Panc1 (cell line): ENCODE results near the gene RIC1. TPM values are rescaled to one million over a fixed set of nuclear protein-coding genes. Genes with fewer than 3 reads are reported as not detected.

Experiments
- ATAC-seq: fragments of 200-7000 bp; cut with Tn5 transposase; 2 replicates; pipeline ENCODE4 v1.9.1; 2020; ENCODE audit warnings: mild to moderate bottlenecking, moderate library complexity
- BruUV-seq: library from RNA; stranded (reverse); fragments of 400-500 nt; replicated peaks from 2 replicates; lab custom pipeline; 2021; lab: Mats Ljungman, UMichigan
- CTCF ChIA-PET: fragments of 300-600 bp; sonication (Branson Sonifier 250); formaldehyde crosslinking; loops from one replicate; lab custom pipeline; 2022; ENCODE audit warnings: antibody characterized with exemption; lab: Charles Lee
- POLR2A ChIA-PET: fragments of 300-600 bp; sonication (Branson Sonifier 250); formaldehyde crosslinking; loops from one replicate; lab custom pipeline; 2022; ENCODE audit warnings: antibody characterized with exemption; lab: Charles Lee
- DNase-seq: peaks from one replicate; pipeline ENCODE4 v3.0.0-alpha.2; 2010; ENCODE audit warnings: low read depth, low spot score
- H3K27ac ChIP-seq: 2 replicates; pipeline ENCODE4 v1.5.1; 2011; ENCODE audit warnings: mild to moderate bottlenecking, low read length, inconsistent platforms
- H3K27me3 ChIP-seq: fragments of 200-500 bp; sonication (Bioruptor generic); 2 replicates; pipeline ENCODE4 v1.6.0; 2014; ENCODE audit warnings: low read length, inconsistent platforms; ENCODE audit not compliant: control insufficient read depth, insufficient read depth
- H3K36me3 ChIP-seq: fragments of 200-500 bp; sonication (Bioruptor generic); 2 replicates; pipeline ENCODE4 v1.5.1; 2014; ENCODE audit warnings: inconsistent platforms, mild to moderate bottlenecking, low read length, moderate library complexity; ENCODE audit not compliant: control insufficient read depth, insufficient read depth
- H3K4me1 ChIP-seq: 2 replicates; pipeline ENCODE4 v1.5.1; 2011; ENCODE audit warnings: inconsistent platforms, mild to moderate bottlenecking, low read length, moderate library complexity; ENCODE audit not compliant: control insufficient read depth, insufficient read depth
- H3K4me3 ChIP-seq, 2 experiments: 2 replicates each; pipeline ENCODE4 v1.5.1; 2011 to 2012; ENCODE audit warnings: low read depth in 2 of 2, low read length in 2 of 2, mild to moderate bottlenecking in 2 of 2, inconsistent platforms in 1 of 2, moderate library complexity in 1 of 2
- H3K9me3 ChIP-seq: fragments of 200-500 bp; sonication (Bioruptor generic); 2 replicates; pipeline ENCODE4 v1.5.1; 2014; ENCODE audit warnings: low read depth, mild to moderate bottlenecking, inconsistent platforms, low read length, moderate library complexity; ENCODE audit not compliant: control insufficient read depth, insufficient read depth
- POLR2AphosphoS5 ChIP-seq: IDR thresholded peaks from 2 replicates; pipeline ENCODE4 v1.6.1; 2012; ENCODE audit warnings: mild to moderate bottlenecking, low read depth, low read length, moderate library complexity
- SIN3A ChIP-seq: IDR thresholded peaks from 2 replicates; pipeline ENCODE4 v1.6.1; 2012; ENCODE audit warnings: low read depth, mild to moderate bottlenecking, low read length, moderate library complexity, borderline replicate concordance; ENCODE audit not compliant: insufficient read depth
- TCF7L2 ChIP-seq: IDR thresholded peaks from 2 replicates; pipeline ENCODE4 v1.6.1; 2011; ENCODE audit warnings: mild to moderate bottlenecking, low read depth, low read length, inconsistent platforms
- in situ Hi-C: cut with HindIII; loops from 2 replicates; pipeline ENCODE4 v1.10.0; 2016; ENCODE audit warnings: low sequenced_read_pairs, low pct_unique_long_range_greater_than_20kb
- intact Hi-C: fragments of 100-400 bp; cut with micrococcal nuclease; formaldehyde crosslinking; loops from one replicate; pipeline ENCODE4 v1.10.0; 2022; ENCODE audit not compliant: unreplicated experiment
- total RNA-seq: library from RNA; stranded (reverse); gene quantifications from one replicate; pipeline ENCODE4 v1.2.1, GENCODE V29; 2021; ENCODE audit not compliant: unreplicated experiment
- TF ChIP-seq, protein P1 (sequence below), 2 experiments: IDR thresholded peaks; 2 replicates each; pipeline ENCODE4 v1.6.1; 2011 to 2012; ENCODE audit warnings: low read depth in 2 of 2, control low read depth in 1 of 2, low read length in 1 of 2, mild to moderate bottlenecking in 1 of 2, moderate library complexity in 1 of 2; ENCODE audit not compliant: insufficient read depth in 1 of 2
- TF ChIP-seq, protein P2 (sequence below): fragments of 450-650 bp; IDR thresholded peaks from 2 replicates; pipeline ENCODE4 v1.5.1; 2017; ENCODE audit warnings: mild to moderate bottlenecking

Gene RIC1
- total RNA-seq, 1 experiment from 2014 or later = 7.0 TPM

DNA sequence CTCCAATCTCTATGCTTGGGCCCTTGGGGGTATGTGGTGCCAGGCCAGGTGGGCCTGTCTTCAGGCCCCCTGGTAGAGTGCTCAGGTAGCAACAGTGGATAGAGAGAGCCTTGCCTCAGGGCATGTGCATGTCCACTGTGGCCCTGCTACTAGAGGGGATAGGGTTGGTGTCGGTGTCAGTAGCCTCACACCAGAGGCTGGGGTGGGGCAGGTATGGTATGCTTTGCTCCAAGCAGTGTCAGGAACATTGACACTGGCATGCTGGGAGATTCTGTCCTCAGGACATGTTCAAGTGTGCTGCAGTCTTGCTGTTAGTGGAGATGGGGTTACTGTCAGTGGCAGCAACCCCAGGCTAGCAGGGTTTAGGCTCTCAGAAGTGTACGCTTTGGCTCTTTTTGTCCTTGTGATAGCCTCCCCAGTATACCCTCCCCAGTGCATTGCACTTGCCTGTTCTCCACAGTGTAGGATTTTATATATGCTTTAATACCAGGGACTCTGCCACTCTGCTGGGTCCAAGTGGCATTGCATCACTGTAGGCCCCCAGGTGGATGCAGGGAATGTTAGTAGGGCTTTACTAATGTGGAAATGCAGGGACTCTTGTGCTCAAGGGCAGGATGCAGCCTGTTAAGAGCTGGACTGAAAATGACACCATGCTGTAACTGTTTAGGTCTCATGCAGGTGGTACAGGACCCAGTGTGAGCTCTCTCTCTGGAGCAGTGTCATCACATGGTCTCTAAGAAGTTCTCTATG is 21.6 kb downstream of the RIC1 start:
- Histone ChIP-seq H3K27ac (no peak overlapping the region), H3K9me3 (no peaks in the 10 kb centered on the region), H3K27me3 (no peaks in the 10 kb centered on the region), H3K36me3 (no peaks in the 10 kb centered on the region), H3K4me1 (no peaks in the 10 kb centered on the region; the same call in 1 of the 2 replicates), H3K4me3 (no peak overlapping the region)
- no peak for TF ChIP-seq SIN3A
- TF ChIP-seq, protein P1, sequence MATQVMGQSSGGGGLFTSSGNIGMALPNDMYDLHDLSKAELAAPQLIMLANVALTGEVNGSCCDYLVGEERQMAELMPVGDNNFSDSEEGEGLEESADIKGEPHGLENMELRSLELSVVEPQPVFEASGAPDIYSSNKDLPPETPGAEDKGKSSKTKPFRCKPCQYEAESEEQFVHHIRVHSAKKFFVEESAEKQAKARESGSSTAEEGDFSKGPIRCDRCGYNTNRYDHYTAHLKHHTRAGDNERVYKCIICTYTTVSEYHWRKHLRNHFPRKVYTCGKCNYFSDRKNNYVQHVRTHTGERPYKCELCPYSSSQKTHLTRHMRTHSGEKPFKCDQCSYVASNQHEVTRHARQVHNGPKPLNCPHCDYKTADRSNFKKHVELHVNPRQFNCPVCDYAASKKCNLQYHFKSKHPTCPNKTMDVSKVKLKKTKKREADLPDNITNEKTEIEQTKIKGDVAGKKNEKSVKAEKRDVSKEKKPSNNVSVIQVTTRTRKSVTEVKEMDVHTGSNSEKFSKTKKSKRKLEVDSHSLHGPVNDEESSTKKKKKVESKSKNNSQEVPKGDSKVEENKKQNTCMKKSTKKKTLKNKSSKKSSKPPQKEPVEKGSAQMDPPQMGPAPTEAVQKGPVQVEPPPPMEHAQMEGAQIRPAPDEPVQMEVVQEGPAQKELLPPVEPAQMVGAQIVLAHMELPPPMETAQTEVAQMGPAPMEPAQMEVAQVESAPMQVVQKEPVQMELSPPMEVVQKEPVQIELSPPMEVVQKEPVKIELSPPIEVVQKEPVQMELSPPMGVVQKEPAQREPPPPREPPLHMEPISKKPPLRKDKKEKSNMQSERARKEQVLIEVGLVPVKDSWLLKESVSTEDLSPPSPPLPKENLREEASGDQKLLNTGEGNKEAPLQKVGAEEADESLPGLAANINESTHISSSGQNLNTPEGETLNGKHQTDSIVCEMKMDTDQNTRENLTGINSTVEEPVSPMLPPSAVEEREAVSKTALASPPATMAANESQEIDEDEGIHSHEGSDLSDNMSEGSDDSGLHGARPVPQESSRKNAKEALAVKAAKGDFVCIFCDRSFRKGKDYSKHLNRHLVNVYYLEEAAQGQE (IDR thresholded peaks at IDR 0.05; ENCODE audit: insufficient read depth in 1 of 2, low read depth in 2 of 2, low read length in 1 of 2) = no peak
- no peak for TF ChIP-seq TCF7L2
- no peak for TF ChIP-seq POLR2AphosphoS5
- TF ChIP-seq, protein P2, sequence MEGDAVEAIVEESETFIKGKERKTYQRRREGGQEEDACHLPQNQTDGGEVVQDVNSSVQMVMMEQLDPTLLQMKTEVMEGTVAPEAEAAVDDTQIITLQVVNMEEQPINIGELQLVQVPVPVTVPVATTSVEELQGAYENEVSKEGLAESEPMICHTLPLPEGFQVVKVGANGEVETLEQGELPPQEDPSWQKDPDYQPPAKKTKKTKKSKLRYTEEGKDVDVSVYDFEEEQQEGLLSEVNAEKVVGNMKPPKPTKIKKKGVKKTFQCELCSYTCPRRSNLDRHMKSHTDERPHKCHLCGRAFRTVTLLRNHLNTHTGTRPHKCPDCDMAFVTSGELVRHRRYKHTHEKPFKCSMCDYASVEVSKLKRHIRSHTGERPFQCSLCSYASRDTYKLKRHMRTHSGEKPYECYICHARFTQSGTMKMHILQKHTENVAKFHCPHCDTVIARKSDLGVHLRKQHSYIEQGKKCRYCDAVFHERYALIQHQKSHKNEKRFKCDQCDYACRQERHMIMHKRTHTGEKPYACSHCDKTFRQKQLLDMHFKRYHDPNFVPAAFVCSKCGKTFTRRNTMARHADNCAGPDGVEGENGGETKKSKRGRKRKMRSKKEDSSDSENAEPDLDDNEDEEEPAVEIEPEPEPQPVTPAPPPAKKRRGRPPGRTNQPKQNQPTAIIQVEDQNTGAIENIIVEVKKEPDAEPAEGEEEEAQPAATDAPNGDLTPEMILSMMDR = no peak
- ATAC-seq (no peak), DNase-seq (no peak)
- ChIA-PET POLR2A (no interaction called here), CTCF (no interaction called here)
- no TSS peak for BruUV-seq
- in situ Hi-C loops (no loop called here), intact Hi-C loops (no loop called here)

DNA sequence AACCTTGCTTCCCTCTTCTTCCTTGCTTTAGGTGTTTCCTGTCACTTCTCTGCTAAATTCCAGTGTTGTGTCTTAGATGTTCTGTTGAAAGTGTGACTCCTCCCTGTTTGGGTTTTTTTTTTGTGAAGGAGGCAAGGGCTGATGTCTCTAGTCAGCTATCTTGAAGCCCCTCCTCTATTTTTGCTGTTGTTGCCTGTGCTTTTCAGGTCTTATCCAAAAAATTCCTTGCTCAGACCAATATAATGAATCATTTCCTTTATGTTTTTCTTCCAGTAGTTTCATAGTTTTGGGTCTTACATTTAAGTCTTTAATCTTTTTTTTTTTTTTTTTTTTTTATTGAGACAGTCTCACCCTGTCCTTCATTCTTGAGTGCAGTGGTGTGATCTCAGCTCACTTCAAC is 22.3 kb downstream of the RIC1 start:
- Histone ChIP-seq H3K36me3 (no peaks in the 10 kb centered on the region), H3K4me3 (no peak overlapping the region), H3K27me3 (no peaks in the 10 kb centered on the region), H3K9me3 (no peaks in the 10 kb centered on the region), H3K27ac (no peak overlapping the region), H3K4me1 (no peaks in the 10 kb centered on the region; the same call in 1 of the 2 replicates)
- ATAC-seq = no peak
- POLR2A ChIA-PET = no interaction called here
- no peak for TF ChIP-seq TCF7L2
- TF ChIP-seq, protein P2 = no peak
- TF ChIP-seq SIN3A = no peak
- TF ChIP-seq POLR2AphosphoS5 = no peak
- TF ChIP-seq, protein P1 (IDR thresholded peaks at IDR 0.05; ENCODE audit: insufficient read depth in 1 of 2, low read depth in 2 of 2, low read length in 1 of 2) = no peak
- BruUV-seq = no TSS peak
- CTCF ChIA-PET = no interaction called here
- no peak for DNase-seq
- intact Hi-C loops = no loop called here
- in situ Hi-C loops = no loop called here
